Hippocampal formation (tissue), 2 donors: ENCODE data around the gene VRK1.
"Not testable (repeated sequence)": the region's sequence is repeated elsewhere in the genome, so short reads cannot be mapped to it uniquely, and the experiment has no call there.

Experiments used
- DNase-seq, 2 donors: peaks; one replicate each; lab custom pipeline; 2025; lab: John Stamatoyannopoulos, UW

The VRK1 gene

GRCh38 chr14:96881713-96882112 lies 84.5 kb downstream of the VRK1 start:
- DNase-seq = no peak

GRCh38 chr14:96883974-96884373 lies 86.8 kb downstream of the VRK1 start:
- DNase-seq = not testable (repeated sequence)

GRCh38 chr14:96888158-96888557 lies 91.0 kb downstream of the VRK1 start:
- no peak for DNase-seq

- DNase-seq = no peak
Measured at GRCh38 chr14:96888593-96888992, 91.4 kb downstream of the VRK1 start.

- no peak for DNase-seq
Measured at GRCh38 chr14:96889091-96889490, 91.9 kb downstream of the VRK1 start.

GRCh38 chr14:96893966-96894622 lies 96.9 kb downstream of the VRK1 start:
- no peak for DNase-seq

- no peak for DNase-seq
Measured at GRCh38 chr14:96894966-96895365, 97.8 kb downstream of the VRK1 start.

GRCh38 chr14:96895658-96896271 lies 98.6 kb downstream of the VRK1 start:
- DNase-seq = no peak

- DNase-seq = no peak
Measured at GRCh38 chr14:96897184-96897583, 100.0 kb downstream of the VRK1 start.

GRCh38 chr14:96901227-96901626 lies 104.0 kb downstream of the VRK1 start:
- DNase-seq = no peak

GRCh38 chr14:96902004-96902403 lies 104.8 kb downstream of the VRK1 start:
- no peak for DNase-seq

GRCh38 chr14:96903444-96904023 lies 106.4 kb downstream of the VRK1 start:
- DNase-seq = no peak

GRCh38 chr14:96904201-96904600 lies 107.0 kb downstream of the VRK1 start:
- DNase-seq = no peak

GRCh38 chr14:96905065-96905464 lies 107.9 kb downstream of the VRK1 start:
- DNase-seq = no peak

GRCh38 chr14:96905825-96906224 lies 108.6 kb downstream of the VRK1 start:
- DNase-seq = no peak

- DNase-seq = no peak
Measured at GRCh38 chr14:96906434-96906833, 109.3 kb downstream of the VRK1 start.

GRCh38 chr14:96909841-96910364 lies 112.7 kb downstream of the VRK1 start:
- no peak for DNase-seq

- DNase-seq = no peak
Measured at GRCh38 chr14:96911499-96912149, 114.4 kb downstream of the VRK1 start.

GRCh38 chr14:96914571-96915128 lies 117.5 kb downstream of the VRK1 start:
- DNase-seq = no peak

GRCh38 chr14:96915478-96915877 lies 118.3 kb downstream of the VRK1 start:
- DNase-seq = no peak

GRCh38 chr14:96916751-96917150 lies 119.6 kb downstream of the VRK1 start:
- no peak for DNase-seq

GRCh38 chr14:96917442-96917963 lies 120.3 kb downstream of the VRK1 start:
- no peak for DNase-seq
